Measurements from ENCODE around the gene AMPD3.

AMPD3 gene

GRCh38 chr11:10439351-10439750, 15.7 kb upstream of the AMPD3 start:
- no peak for DNase-seq

- DNase-seq = no peak
Observed at GRCh38 chr11:10439924-10440323, 15.1 kb upstream of the AMPD3 start.

- DNase-seq = no peak
Observed at GRCh38 chr11:10440401-10440800, 14.7 kb upstream of the AMPD3 start.

- DNase-seq = no peak
Observed at GRCh38 chr11:10441091-10441490, 14.0 kb upstream of the AMPD3 start.

DNA sequence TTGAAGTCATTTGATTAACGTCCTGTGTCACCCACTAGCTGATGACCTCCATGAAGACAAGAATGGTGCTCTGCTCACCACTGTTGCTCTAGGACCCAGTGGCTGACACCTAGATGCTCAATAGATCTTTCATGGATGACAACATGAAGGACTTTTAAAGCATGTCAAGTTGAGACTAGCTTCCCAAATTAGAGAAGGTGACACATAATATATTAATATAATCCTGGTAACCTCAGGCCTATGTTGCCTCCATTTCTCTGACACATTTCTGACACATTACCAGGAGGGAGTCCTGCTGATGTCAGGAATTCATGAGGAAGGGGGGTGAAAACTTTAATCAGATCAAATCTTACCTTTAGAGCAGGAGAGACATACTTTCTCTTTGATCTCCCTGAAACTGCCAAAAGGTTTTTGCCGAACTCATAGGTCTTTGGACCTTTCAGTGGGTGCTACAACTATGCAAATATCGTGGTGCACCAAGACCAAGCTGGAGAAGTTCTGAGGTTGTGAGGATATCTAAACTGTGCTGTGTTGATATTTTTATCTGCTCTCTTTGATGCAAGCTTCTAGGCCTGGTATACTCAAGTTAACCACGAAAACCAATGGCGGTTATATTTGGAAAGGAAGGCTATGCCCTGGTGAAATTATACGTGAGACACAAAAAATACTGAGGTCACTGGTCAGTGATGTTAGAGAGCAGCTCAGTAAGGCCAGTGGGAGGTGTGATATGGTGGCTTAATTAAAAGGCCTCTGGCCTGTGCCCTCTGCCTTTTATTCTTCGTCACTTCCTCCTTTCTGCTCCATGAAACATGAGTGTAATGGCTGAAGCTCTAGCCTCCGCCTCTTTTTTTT, 13.2 kb upstream of the AMPD3 start:
- no peak for DNase-seq

DNA sequence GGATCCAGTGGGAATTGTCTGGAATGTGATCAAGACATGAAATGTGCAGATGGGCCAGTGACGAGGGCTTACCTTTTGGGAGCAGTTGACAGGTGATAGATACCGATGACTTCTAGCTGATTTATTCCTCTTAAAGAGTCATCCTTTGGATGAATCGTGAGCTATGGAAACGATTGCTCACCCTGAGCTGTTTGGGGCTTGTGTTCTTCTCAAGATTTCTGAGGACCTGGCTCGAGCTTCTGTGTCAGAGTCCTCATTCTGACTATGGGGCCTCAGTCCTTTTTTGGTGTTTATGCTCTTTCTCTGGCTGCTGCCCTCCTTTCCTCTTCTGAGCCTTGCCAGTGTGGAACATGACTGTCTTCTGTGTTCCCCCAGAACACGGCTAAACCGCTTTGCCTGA, 11.9 kb upstream of the AMPD3 start:
- no peak for DNase-seq

- no peak for DNase-seq
Observed at GRCh38 chr11:10443721-10444235, 11.3 kb upstream of the AMPD3 start.

DNA sequence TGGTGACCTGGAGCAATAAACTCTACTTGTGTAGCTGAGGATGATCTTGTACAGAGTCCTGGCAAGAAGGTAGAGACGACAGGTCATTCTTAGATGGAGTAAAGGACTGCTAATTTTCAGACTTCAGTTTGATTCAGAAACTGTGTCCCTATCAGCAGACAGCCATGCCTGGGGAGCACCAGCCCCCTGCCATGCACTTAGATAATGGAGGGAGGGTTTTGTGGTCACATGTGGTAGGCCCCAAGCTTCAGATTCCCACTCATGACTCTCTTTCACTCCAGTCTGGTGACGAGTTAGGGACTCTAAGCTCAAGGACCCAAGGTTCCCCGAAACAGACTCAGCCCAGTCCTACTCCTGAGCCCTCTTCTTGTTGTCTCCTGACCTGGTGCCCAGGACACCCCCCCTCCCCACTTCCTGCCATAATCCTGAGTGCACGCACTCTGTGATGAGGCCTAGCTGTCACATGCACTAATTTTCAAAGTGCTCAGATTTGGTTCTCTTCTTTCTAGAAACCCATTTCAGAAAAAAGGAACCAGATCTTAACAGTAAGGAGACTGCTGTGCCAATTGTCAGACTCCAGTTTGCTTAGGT, 10.2 kb upstream of the AMPD3 start:
- DNase-seq = no peak

GRCh38 chr11:10447445-10447844, 7.6 kb upstream of the AMPD3 start:
- no peak for DNase-seq

DNA sequence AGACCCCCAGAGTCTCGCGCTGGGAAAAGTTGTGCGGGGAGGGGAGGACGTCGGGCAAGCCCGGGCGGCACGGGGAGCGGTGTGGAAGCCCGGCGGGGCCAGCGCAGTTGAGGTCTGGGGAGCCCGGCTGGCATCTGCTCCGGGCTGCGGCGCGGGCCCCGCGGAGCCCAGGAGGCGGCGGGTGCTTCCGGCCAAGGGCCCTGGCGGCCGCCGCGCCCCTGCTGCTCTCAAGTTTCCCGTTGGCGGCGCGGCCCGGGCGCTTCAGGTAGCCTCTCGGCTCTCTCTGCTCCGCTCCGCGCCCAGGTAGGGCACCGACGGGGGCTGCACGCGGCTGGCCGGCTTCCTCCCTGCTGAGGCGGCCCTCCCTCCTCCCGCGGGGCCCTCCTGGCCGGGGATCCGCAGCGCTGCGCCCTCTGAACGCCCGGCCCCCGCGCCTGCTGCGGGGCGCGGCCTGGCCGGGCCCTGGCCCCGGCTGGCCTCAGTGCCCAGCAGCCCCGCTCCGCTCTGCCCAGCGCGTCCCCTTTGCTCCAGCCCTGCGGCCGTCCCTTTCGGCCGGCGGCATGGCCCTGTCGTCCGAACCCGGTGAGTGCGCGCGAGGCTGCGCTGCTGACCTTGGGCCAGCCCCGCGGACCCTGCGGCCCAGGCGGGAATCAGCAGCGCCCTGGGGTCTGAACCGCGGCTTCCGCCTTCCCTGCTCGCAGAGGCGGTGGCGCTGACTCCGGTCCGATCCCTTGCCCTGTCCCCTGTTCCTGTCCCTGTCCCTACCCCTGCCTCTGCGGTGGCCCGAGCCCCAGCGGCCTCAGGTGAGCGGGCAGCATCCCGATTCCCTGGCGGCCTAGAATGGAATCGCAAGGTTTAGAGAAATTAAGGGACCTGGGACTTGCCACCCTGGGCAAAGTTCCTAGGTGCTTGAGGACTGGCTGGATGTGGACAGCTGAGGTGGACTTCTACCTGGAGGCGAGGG, 4.3 kb upstream of the AMPD3 start:
- peak; percentile 60 for DNase-seq

GRCh38 chr11:10451426-10452116, 3.5 kb upstream of the AMPD3 start:
- peak; percentile 71 for DNase-seq

- DNase-seq = no peak
Observed at GRCh38 chr11:10452211-10452767, 2.8 kb upstream of the AMPD3 start.

GRCh38 chr11:10453261-10453660, 1.8 kb upstream of the AMPD3 start:
- no peak for DNase-seq

- peak; percentile 45 for DNase-seq
Observed at GRCh38 chr11:10455637-10456487, 798 bp downstream of the AMPD3 start.

- peak; percentile 41 for DNase-seq
Observed at GRCh38 chr11:10456519-10456918, 1.5 kb downstream of the AMPD3 start.

DNA sequence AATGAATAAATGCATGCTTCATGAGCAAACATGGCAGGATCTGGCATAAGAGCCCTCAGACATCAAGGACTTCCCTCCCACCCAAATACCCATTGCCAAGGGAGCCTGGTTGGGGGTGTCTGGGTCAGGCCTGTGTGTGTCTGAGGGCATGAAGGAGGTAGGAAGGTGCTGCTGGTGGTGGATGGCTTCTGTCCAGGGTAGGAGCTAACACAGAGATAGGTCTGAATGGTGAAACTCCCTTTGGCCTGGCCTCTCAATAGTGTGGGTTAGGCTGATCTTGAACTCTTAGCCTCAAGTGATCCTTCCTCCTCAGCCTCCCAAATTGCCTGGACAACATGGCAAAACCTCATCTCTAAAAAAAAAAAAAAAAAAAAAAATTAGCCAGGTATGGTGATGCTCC, 2.8 kb downstream of the AMPD3 start:
- DNase-seq = no peak

DNA sequence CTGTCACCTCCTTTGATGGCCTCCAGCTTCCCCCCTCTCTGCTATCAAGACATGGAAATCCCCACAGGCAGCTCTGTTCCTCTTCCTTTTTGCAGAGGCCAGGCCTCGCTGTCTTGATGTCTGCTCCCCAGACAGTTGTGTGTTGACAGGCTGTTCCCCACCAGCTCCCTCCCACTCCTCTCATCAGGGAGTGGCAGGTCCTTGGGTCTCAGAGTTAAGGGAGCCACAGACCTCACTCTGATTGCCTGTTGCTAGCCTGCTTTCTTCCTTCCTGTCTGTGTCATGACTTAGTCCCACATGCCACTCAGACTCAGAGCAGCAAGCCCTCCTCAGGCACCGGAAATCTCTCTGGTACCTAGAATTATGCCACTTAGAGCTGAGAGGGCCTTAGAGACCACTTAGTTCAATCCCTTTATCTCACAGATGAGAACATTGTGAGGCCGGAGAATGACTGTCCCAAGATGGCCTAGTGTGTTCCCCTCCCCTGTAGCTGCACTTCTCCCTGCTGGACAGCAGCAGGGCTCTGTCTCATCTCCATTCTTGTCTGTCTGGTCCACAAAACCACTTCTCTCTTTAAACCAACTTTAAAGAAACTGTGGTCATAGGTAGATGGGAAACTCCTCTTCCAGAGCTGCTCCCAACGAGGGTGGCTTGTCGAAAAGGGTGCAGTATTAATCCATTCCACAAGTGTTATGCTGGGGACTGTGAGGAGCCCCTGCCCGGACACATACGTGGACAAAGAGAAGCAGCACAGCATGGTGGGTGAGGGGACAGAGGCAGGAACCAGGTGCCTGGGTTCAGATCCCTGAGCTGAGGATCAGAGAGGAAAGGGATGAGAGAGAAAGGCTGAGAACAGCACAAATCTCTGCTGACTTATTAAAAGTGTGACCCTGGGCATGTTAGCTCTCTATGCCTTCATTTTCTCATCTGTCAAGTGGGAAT, 4.2 kb downstream of the AMPD3 start:
- DNase-seq = no peak

DNA sequence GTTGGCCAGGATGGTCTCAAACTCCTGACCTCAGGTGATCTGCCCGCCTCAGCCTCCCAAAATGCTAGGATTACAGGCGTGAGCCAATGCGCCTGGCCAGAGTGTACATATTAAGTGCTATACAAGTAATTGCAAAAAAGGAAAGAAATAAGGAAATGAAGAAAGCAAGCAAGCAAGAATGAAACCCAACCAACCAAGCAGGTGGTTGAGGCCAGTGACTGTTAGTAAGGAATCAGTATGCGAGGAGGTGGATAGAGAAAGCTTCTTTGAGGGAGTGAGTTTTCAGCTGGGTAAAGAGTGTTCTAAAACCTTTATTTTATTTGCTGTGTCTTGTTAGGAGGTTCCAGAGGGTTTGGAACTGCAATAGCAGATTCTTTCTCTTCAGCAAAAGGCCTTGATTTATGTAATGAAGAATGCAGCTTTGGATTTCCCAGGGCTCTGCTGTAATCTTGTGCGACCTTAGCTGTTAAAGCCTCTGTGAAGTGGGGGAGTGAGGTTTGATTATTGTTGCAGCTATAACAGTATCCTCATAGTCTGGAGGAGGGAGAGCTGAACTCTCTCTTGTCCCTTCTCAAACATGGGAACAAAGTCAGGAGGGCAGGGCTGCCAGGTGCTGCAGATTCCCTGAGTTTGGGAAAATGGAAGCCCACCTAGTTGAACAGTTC, 5.7 kb downstream of the AMPD3 start:
- DNase-seq = no peak

DNA sequence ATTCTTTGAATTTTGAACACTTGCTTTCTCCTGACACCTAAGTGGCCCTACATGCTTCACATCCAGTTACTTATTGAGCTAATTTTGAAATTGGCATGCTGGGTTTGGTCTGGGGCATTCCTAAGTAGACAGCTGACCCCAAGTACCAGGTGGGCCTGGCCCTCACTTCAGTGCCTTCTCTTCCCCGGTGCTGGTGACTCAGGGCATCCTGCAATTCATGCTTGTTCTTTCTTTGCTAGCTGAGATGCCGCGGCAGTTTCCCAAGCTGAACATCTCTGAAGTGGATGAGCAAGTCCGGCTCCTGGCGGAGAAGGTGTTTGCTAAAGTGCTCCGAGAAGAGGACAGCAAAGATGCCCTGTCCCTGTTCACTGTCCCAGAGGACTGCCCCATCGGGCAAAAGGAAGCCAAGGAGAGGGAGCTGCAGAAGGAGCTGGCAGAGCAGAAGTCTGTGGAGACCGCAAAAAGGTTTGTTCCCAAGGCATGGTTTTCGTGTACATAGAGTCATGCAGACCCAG, 6.3 kb downstream of the AMPD3 start:
- DNase-seq = no peak

All from NCI-H2107 (cell line).